Fibroblast of villous mesenchyme (primary cell): ENCODE results near the gene MTMR8. TPM values are rescaled to one million over a fixed set of nuclear protein-coding genes. Genes with fewer than 3 reads are reported as not detected.
"Not testable (repeated sequence)": the region's sequence is repeated elsewhere in the genome, so short reads cannot be mapped to it uniquely, and the experiment has no call there.

Experiments used
- DNase-seq: peaks from one replicate; pipeline ENCODE4 v3.0.0-alpha.2; 2010; ENCODE audit warnings: low read depth
- H3K4me3 ChIP-seq: 2 replicates; pipeline ENCODE4 v1.5.1; 2011; ENCODE audit warnings: low read depth, mild to moderate bottlenecking, low read length
- total RNA-seq: library from RNA; depleted of rRNA; stranded (reverse); fragments of >200 nt; gene quantifications from 2 replicates; pipeline ENCODE4 v1.2.3, GENCODE V29; 2012
- TF ChIP-seq, protein P1 (sequence below): IDR thresholded peaks from 2 replicates; pipeline ENCODE4 v1.5.1; 2012; ENCODE audit warnings: low read depth, mild to moderate bottlenecking, low read length; ENCODE audit not compliant: insufficient read depth

Gene MTMR8
- under 0.01 and 0.43 TPM in 2 replicates for total RNA-seq

DNA sequence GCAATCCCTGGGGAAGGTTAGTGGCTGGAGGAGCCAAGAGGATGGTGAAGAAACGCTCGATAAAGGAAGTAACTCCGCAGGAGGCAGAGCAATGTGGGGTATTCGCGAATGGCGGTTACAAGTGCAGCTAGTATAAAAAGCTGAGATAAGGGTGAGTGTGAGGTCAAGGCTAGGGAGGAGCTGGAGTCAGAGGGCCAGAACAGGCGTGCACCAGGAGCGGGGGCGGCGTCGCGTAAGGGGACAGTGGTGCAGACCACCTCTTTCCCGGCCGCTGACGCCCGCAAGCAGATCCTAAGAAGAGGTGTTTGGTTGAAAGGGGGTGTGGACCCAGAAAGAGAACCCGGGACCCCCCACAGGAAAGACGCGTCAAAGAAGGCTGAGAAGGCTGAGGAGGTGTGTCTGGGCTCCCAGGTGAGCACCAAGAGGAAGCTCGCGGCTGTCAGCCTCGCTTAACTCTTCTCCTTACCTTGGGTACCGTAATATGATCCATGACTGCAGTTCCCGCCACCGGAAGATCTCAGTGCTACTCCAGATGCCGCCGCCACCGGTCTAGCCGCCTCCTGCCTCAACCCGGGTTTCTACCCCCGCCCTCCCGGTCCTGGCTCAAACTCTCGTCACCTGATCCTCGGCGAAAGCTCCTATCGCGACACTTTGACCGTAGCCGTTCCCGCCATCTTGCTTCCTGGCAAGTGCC, at the start of gene MTMR8:
TSS of gene MTMR8 (minus strand) at position 579 of the 694 bp plus-strand sequence. CDS start at position 490, 89 bp downstream.
- TF ChIP-seq, protein P1, sequence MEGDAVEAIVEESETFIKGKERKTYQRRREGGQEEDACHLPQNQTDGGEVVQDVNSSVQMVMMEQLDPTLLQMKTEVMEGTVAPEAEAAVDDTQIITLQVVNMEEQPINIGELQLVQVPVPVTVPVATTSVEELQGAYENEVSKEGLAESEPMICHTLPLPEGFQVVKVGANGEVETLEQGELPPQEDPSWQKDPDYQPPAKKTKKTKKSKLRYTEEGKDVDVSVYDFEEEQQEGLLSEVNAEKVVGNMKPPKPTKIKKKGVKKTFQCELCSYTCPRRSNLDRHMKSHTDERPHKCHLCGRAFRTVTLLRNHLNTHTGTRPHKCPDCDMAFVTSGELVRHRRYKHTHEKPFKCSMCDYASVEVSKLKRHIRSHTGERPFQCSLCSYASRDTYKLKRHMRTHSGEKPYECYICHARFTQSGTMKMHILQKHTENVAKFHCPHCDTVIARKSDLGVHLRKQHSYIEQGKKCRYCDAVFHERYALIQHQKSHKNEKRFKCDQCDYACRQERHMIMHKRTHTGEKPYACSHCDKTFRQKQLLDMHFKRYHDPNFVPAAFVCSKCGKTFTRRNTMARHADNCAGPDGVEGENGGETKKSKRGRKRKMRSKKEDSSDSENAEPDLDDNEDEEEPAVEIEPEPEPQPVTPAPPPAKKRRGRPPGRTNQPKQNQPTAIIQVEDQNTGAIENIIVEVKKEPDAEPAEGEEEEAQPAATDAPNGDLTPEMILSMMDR: no peak
- no peak for DNase-seq
- H3K4me3 ChIP-seq: no peak within 1 kb of the TSS

DNA sequence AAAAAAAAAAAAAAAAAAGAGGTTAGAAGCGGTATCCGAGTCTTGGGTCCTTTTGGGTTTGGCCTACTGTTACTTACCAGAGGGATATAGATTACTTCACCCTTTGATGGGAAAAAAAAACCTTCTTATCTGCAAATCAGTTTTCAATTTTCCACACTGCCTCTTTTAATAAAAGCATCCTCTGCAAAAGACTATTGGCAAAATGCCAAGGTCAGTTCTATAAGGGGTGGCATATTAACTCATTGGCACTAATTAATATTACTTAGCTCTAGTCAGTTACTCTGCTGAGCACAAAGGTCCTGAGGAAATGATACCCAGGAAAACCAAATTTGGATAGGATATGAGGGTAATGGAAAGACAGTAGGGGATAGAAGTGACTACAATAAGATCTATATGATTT, 44.3 kb upstream of the MTMR8 start:
- TF ChIP-seq, protein P1: no peak
- no peak for DNase-seq
- H3K4me3 ChIP-seq: no peak overlapping the region

DNA sequence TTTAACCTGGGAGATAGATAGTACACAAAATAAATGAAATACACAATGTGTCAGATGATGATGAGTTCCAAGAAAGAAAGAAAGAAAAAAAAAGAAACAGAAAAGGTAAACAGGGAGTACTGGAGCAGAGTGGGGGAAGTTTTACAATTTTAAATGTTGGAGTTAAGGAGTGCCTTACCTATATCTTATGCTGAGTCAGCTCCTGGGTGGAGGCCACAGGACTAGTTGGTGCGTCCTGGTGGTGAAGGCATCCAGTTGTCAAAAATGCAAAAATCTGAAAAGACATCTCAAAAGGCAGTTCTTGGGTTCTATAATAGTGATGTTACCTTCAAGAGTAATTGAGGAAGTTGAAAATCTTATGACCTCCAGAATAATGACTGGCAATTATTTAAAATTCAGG, 42.4 kb upstream of the MTMR8 start:
- TF ChIP-seq, protein P1: no peak
- H3K4me3 ChIP-seq: no peak overlapping the region
- no peak for DNase-seq

DNA sequence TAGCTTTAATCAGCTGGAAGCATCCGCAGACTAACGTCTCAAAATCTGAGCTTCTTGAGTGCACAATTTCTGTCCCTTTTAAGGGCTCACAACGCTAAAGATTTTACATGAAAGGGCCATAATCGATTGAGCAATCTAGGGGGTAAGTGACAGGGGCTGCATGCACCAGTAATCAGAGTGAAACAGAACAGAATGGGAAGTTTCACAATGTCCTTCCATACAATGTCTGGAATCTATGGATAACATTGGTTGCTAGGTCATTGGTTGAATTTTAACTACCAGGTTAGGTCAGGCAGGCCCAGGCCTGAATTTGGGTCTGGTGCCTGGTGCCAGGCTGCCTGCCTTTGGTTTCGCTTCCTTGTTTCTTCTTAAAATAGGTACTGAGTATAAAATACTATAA, 42.0 kb upstream of the MTMR8 start:
- TF ChIP-seq, protein P1: no peak
- H3K4me3 ChIP-seq: no peak overlapping the region
- no peak for DNase-seq

DNA sequence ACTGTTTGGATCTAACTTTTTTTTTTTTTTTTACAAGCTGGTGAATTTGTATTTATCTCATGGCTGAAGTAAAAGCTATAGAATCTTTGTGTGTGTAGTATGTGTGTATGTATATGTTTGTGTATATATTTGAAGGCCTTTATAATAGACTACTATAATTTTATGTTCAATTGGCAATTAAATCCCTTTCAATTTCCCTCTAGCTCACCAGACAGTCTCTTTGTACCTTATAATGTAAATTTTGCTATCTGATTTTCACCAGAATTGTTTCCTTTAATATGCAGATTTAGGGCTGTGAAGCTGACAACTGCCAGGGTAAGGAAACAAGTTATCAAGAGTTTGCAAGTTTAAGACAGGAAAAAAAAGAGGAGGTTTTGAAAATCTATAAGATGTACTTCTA, 33.1 kb upstream of the MTMR8 start:
- no peak for DNase-seq
- H3K4me3 ChIP-seq: no peak overlapping the region
- TF ChIP-seq, protein P1: no peak

DNA sequence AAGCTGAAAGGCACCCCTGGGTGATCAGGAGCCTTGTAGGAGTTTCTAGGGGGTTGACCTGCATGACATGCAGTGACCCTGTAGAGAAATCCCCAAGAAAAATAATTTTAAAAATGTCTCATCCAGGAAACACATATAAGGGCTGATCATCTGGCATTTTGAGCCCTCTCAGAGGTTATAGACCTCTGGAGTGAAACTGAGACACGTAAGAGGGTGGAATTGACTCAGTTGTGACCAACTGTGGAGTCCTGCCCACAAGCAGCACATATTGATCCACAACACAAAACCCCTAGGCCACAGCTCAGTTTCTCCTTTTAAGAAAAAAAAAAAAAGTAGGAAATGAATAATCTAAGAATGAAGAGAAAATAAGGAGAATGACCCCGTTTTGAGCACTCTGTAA, 32.5 kb upstream of the MTMR8 start:
- H3K4me3 ChIP-seq: no peak overlapping the region
- DNase-seq: no peak
- TF ChIP-seq, protein P1: no peak

DNA sequence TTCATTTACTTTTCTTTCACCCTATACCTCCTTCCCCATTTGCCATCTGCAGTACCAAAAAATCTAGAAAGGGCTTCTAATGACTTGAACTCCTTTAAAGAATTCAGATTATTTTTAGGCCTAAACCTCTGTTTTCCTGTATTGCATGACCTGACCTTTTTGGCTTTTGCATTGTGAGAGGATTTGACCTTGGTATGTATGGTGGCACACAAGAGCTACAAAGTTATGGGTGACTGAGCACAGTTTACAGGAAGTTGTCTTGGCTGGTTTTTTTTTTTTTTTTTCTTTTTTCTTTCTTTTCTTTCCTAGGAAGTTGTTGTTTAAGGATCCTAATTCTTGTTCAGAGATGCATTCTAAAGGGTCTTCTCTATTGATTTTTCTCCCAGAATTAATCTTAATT, 32.0 kb upstream of the MTMR8 start:
- TF ChIP-seq, protein P1: no peak
- DNase-seq: no peak
- H3K4me3 ChIP-seq: no peak overlapping the region

DNA sequence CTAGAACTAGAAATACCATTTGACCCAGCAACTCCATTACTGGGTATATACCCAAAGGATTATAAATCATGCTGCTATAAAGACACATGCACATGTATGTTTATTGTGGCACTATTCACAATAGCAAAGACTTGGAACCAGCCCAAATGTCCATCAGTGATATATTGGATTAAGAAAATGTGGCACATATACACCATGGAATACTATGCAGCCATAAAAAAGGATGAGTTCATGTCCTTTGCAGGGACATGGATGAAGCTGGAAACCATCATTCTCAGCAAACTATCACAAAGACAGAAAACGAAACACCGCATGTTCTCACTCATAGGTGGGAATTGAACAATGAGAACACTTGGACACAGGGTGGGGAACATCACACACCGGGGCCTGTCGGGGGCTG, 14.5 kb upstream of the MTMR8 start:
- H3K4me3 ChIP-seq, DNase-seq: not testable (repeated sequence)
